NB4 (cell line): Measurements from ENCODE around the gene AQP9.

Source experiments
- CTCF ChIP-seq: IDR thresholded peaks from one replicate; pipeline ENCODE4 v1.5.1; 2012; ENCODE audit warnings: low read depth, low read length
- MAX ChIP-seq: IDR thresholded peaks from 2 replicates; pipeline ENCODE4 v1.6.1; 2011; ENCODE audit warnings: low read depth, low read length
- MYC ChIP-seq: IDR thresholded peaks from 2 replicates; pipeline ENCODE4 v1.6.1; 2011; ENCODE audit warnings: low read depth, low read length
- POLR2A ChIP-seq: IDR thresholded peaks from 2 replicates; pipeline ENCODE4 v1.6.1; 2011; ENCODE audit warnings: mild to moderate bottlenecking; ENCODE audit not compliant: insufficient read length; ENCODE audit errors: extremely low read depth

GRCh38 chr15:58174709-58175108 is 36.5 kb downstream of the AQP9 start:
- TF ChIP-seq POLR2A (no peak), CTCF (no peak), MYC (no peak), MAX (no peak)
